HepG2 (cell line): ENCODE data around the gene ASXL1. TPM values are rescaled to one million over a fixed set of nuclear protein-coding genes. Genes with fewer than 3 reads are reported as not detected.

Source experiments
- ARID4A ChIP-seq: sonication (generic); formaldehyde crosslinking; IDR thresholded peaks from 2 replicates; pipeline ENCODE4 v1.5.0; 2020; ENCODE audit warnings: mild to moderate bottlenecking, missing genetic modification reagents, borderline replicate concordance
- DMTF1 ChIP-seq: sonication (generic); formaldehyde crosslinking; IDR thresholded peaks from 2 replicates; pipeline ENCODE4 v1.4.0; 2020; ENCODE audit warnings: mild to moderate bottlenecking, missing genetic modification reagents
- IKZF1 ChIP-seq: fragments of 450-650 bp; IDR thresholded peaks from 2 replicates; pipeline ENCODE4 v1.7.1; 2016
- MTA1 ChIP-seq: sonication (generic); formaldehyde crosslinking; IDR thresholded peaks from 2 replicates; pipeline ENCODE4 v1.4.0; 2020; ENCODE audit warnings: missing genetic modification reagents, mild to moderate bottlenecking, borderline replicate concordance
- NFE2L2 ChIP-seq: fragments of 150-350 bp; IDR thresholded peaks from 2 replicates; pipeline ENCODE4 v1.6.1; 2014; ENCODE audit warnings: low read length
- RBM22 ChIP-seq: fragments of 200-400 bp; formaldehyde crosslinking; optimal IDR thresholded peaks from 2 replicates; pipeline ENCODE3; 2017; ENCODE audit warnings: mild to moderate bottlenecking, low read length, moderate library complexity
- SKIL ChIP-seq: sonication (generic); formaldehyde crosslinking; IDR thresholded peaks from 2 replicates; pipeline ENCODE4 v1.8.0; 2022; ENCODE audit warnings: missing genetic modification reagents, mild to moderate bottlenecking, moderate library complexity, borderline replicate concordance
- SMARCE1 ChIP-seq: fragments of 450-650 bp; IDR thresholded peaks from 2 replicates; pipeline ENCODE4 v1.6.1; 2017; ENCODE audit warnings: borderline replicate concordance
- SMYD3 ChIP-seq: sonication (generic); formaldehyde crosslinking; IDR thresholded peaks from 2 replicates; pipeline ENCODE4 v1.8.1; 2023; ENCODE audit warnings: mild to moderate bottlenecking, missing genetic modification reagents
- SOX6 ChIP-seq, 2 experiments: fragments of 450-650 bp in 1 of 2; sonication (generic) in 1 of 2; formaldehyde crosslinking in 1 of 2; IDR thresholded peaks; 2 replicates each; pipeline versions ENCODE4 v1.4.0 to v1.6.1; 2017 to 2020; ENCODE audit warnings: antibody characterized with exemption in 1 of 2, mild to moderate bottlenecking in 1 of 2, missing genetic modification reagents in 1 of 2
- SYNCRIP ChIP-seq: fragments of 200-400 bp; formaldehyde crosslinking; IDR thresholded peaks from 2 replicates; pipeline ENCODE4 v1.6.1; 2018; ENCODE audit warnings: mild to moderate bottlenecking, low read depth, low read length; ENCODE audit not compliant: insufficient read depth
- ZNF281 ChIP-seq: sonication (generic); formaldehyde crosslinking; IDR thresholded peaks from 2 replicates; pipeline ENCODE4 v1.4.0; 2020; ENCODE audit warnings: missing genetic modification reagents, borderline replicate concordance
- ZNF3 ChIP-seq: IDR thresholded peaks from 2 replicates; pipeline ENCODE4 v1.7.0; 2017; ENCODE audit warnings: inconsistent platforms
- ZNF383 ChIP-seq: sonication (generic); formaldehyde crosslinking; IDR thresholded peaks from 2 replicates; pipeline ENCODE4 v1.4.0; 2020; ENCODE audit warnings: missing genetic modification reagents, mild to moderate bottlenecking, borderline replicate concordance
- ZNF883 ChIP-seq: sonication (generic); formaldehyde crosslinking; IDR thresholded peaks from 2 replicates; pipeline ENCODE4 v1.5.1; 2020; ENCODE audit warnings: mild to moderate bottlenecking, missing genetic modification reagents; ENCODE audit errors: not compliant biosample characterization
- polyA plus RNA-seq, 8 experiments: library from polyadenylated mRNA; depleted of rRNA in 3 of 8; stranded (reverse) in 7 of 8; unstranded in 1 of 8; fragments of >200 nt; fragmentation: Illumina TruSeq in 4 of 8; extraction: Trizol in 4 of 8; gene quantifications; 2 replicates each; pipeline versions ENCODE4 v1.2.1 to v1.2.3, GENCODE V29; 2011 to 2016; ENCODE audit warnings: low read depth in 4 of 8, missing spikeins in 1 of 8, mixed read lengths in 1 of 8; ENCODE audit not compliant: insufficient read depth in 1 of 8
- total RNA-seq, 5 experiments: library from RNA; depleted of rRNA; stranded (reverse); fragments of >200 nt; fragmentation: Illumina TruSeq; extraction: Trizol; gene quantifications; 2 replicates each; pipeline ENCODE4 v1.2.3, GENCODE V29; 2016; ENCODE audit warnings: low read depth in 1 of 5
- TF ChIP-seq, protein P1 (sequence below): sonication (generic); formaldehyde crosslinking; IDR thresholded peaks from 2 replicates; pipeline ENCODE4 v1.5.0; 2020; ENCODE audit warnings: mild to moderate bottlenecking, low read depth, missing genetic modification reagents, borderline replicate concordance

Gene ASXL1
- total and polyA plus RNA-seq, 2 of the 13 experiments (the other 11 are each of a cell fraction or from before 2014, with no cell fraction given) = 62.1 to 74.8 TPM

GRCh38 chr20:32344835-32345506 is 13.2 kb upstream of the ASXL1 start (continued):
- no peak for TF ChIP-seq MTA1
- no peak for TF ChIP-seq IKZF1
- peak; percentile 65 for TF ChIP-seq ZNF883 (CRISPR knock-in tag)
- TF ChIP-seq SKIL = peak; percentile 40; the same call in 1 of the 2 replicates
- TF ChIP-seq DMTF1 (CRISPR knock-in tag) = no peak
- TF ChIP-seq RBM22 = no peak
- TF ChIP-seq SMYD3 (CRISPR knock-in tag) = no peak
- TF ChIP-seq, protein P1, sequence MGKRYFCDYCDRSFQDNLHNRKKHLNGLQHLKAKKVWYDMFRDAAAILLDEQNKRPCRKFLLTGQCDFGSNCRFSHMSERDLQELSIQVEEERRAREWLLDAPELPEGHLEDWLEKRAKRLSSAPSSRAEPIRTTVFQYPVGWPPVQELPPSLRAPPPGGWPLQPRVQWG (CRISPR knock-in tag) = no peak
- TF ChIP-seq ARID4A = no peak
- no peak for TF ChIP-seq SOX6 (IDR thresholded peaks at IDR 0.05)
- no peak for TF ChIP-seq SOX6 (CRISPR knock-in tag; IDR thresholded peaks at IDR 0.05)
- no peak for TF ChIP-seq ZNF281
- TF ChIP-seq SYNCRIP = no peak
- no peak for TF ChIP-seq ZNF383 (CRISPR knock-in tag)
- no peak for TF ChIP-seq NFE2L2
- TF ChIP-seq SMARCE1 = no peak
- no peak for TF ChIP-seq ZNF3 (CRISPR knock-in tag)
